ENCODE measurements around the gene TEN1. TPM values are rescaled to one million over a fixed set of nuclear protein-coding genes. Genes with fewer than 3 reads are reported as not detected.

Gene TEN1
- total and polyA plus RNA-seq, 2 of the 13 experiments (the other 11 are each of a cell fraction or from before 2014, with no cell fraction given): 18.0 to 21.3 TPM

- TF ChIP-seq, protein P1, sequence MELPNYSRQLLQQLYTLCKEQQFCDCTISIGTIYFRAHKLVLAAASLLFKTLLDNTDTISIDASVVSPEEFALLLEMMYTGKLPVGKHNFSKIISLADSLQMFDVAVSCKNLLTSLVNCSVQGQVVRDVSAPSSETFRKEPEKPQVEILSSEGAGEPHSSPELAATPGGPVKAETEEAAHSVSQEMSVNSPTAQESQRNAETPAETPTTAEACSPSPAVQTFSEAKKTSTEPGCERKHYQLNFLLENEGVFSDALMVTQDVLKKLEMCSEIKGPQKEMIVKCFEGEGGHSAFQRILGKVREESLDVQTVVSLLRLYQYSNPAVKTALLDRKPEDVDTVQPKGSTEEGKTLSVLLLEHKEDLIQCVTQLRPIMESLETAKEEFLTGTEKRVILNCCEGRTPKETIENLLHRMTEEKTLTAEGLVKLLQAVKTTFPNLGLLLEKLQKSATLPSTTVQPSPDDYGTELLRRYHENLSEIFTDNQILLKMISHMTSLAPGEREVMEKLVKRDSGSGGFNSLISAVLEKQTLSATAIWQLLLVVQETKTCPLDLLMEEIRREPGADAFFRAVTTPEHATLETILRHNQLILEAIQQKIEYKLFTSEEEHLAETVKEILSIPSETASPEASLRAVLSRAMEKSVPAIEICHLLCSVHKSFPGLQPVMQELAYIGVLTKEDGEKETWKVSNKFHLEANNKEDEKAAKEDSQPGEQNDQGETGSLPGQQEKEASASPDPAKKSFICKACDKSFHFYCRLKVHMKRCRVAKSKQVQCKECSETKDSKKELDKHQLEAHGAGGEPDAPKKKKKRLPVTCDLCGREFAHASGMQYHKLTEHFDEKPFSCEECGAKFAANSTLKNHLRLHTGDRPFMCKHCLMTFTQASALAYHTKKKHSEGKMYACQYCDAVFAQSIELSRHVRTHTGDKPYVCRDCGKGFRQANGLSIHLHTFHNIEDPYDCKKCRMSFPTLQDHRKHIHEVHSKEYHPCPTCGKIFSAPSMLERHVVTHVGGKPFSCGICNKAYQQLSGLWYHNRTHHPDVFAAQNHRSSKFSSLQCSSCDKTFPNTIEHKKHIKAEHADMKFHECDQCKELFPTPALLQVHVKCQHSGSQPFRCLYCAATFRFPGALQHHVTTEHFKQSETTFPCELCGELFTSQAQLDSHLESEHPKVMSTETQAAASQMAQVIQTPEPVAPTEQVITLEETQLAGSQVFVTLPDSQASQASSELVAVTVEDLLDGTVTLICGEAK (IDR thresholded peaks at IDR 0.05): no peak
- TF ChIP-seq, protein P1 (CRISPR knock-in tag; IDR thresholded peaks at IDR 0.05): peak; percentile 57; the same call in 1 of the 2 replicates
- peak; percentile 56; the same call in 1 of the 2 replicates for TF ChIP-seq HMGXB3 (CRISPR knock-in tag; IDR thresholded peaks at IDR 0.05; ENCODE audit: borderline replicate concordance)
- peak; percentile 40; the same call in 1 of the 2 replicates for TF ChIP-seq ZBTB39 (CRISPR knock-in tag; IDR thresholded peaks at IDR 0.05)
- peak; percentile 62; the same call in 1 of the 2 replicates for TF ChIP-seq ZBTB20 (CRISPR knock-in tag; IDR thresholded peaks at IDR 0.05; ENCODE audit: borderline replicate concordance, low read depth)
- TF ChIP-seq TAF15 (IDR thresholded peaks at IDR 0.05; ENCODE audit: low read depth, low read length, poor library complexity, severe bottlenecking): no peak
- TF ChIP-seq POLR2AphosphoS5 (IDR thresholded peaks at IDR 0.05; ENCODE audit: low read depth, low read length): peak; percentile 69
- no peak for TF ChIP-seq NFIB (CRISPR knock-in tag; IDR thresholded peaks at IDR 0.05; ENCODE audit: borderline replicate concordance)
- TF ChIP-seq ZFX (CRISPR knock-in tag; IDR thresholded peaks at IDR 0.05; ENCODE audit: low read depth): peak; percentile 85
- TF ChIP-seq ARHGAP35 (CRISPR knock-in tag; IDR thresholded peaks at IDR 0.05; ENCODE audit: borderline replicate concordance): peak; percentile 76; the same call in 1 of the 2 replicates
- TF ChIP-seq, protein P2, sequence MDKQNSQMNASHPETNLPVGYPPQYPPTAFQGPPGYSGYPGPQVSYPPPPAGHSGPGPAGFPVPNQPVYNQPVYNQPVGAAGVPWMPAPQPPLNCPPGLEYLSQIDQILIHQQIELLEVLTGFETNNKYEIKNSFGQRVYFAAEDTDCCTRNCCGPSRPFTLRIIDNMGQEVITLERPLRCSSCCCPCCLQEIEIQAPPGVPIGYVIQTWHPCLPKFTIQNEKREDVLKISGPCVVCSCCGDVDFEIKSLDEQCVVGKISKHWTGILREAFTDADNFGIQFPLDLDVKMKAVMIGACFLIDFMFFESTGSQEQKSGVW (CRISPR knock-in tag; IDR thresholded peaks at IDR 0.05; ENCODE audit: borderline replicate concordance): no peak
Measured at GRCh38 chr17:76027159-76027839, 48.3 kb downstream of the TEN1 start, which contains the start of gene EVPL (continued).

All from HepG2 (cell line).